H4 (cell line): ENCODE results near the gene THAP8. TPM values are rescaled to one million over a fixed set of nuclear protein-coding genes. Genes with fewer than 3 reads are reported as not detected.
"Not testable (repeated sequence)": the region's sequence is repeated elsewhere in the genome, so short reads cannot be mapped to it uniquely, and the experiment has no call there.

Source experiments
- DNase-seq: peaks from one replicate; pipeline ENCODE4 v3.0.0-alpha.2; 2015; ENCODE audit warnings: low spot score
- total RNA-seq: library from RNA; depleted of rRNA; stranded (reverse); fragments of >200 nt; shearing (Covaris generic); gene quantifications from 2 replicates; pipeline ENCODE4 v1.2.3, GENCODE V29; 2014

THAP8 gene
- total RNA-seq, 1 experiment from 2014 or later: 6.3 TPM

DNA sequence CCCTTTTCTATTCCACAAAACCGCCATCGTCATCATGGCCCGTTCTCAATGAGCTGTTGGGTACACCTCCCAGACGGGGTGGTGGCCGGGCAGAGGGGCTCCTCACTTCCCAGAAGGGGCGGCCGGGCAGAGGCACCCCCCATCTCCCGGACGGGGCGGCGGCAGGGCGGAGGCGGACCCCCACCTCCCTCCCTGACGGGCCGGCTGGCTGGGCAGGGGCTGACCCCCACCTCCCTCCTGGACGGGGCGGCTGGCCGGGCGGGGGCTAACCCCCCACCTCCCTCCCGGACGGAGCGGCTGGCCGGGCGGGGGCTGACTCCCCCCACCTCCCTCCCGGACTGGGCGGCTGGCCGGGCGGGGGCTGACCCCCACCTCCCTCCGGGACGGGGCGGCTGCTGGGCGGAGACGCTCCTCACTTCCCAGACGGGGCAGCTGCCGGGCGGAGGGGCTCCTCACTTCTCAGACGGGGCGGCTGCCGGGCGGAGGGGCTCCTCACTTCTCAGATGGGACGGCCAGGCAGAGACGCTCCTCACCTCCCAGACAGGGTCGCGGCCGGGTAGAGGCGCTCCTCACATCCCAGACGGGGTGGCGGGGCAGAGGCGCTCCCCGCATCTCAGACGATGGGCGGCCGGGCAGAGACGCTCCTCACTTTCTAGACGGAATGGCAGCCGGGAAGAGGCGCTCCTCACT, 14.9 kb upstream of the THAP8 start:
- not testable (repeated sequence) for DNase-seq

DNA sequence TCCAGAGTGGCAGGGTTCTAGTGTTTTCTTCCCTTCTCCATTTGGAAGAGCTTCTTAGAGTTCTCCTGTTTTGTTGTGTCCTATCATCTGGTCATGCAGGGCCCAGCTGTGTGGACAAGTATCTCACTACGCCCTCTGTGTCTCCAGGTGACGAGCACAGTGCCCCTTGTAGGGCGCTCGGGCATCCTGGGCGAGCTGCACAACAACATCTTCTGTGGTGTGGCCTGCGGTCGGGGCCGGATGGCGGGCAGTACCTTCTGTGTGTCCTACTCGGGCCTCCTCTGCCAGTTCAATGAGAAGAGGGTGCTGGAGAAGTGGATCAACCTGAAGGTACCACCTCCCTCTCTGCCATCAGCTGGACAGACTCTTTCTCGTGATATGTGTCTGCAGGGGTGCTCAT, 13.6 kb upstream of the THAP8 start:
- no peak for DNase-seq

DNA sequence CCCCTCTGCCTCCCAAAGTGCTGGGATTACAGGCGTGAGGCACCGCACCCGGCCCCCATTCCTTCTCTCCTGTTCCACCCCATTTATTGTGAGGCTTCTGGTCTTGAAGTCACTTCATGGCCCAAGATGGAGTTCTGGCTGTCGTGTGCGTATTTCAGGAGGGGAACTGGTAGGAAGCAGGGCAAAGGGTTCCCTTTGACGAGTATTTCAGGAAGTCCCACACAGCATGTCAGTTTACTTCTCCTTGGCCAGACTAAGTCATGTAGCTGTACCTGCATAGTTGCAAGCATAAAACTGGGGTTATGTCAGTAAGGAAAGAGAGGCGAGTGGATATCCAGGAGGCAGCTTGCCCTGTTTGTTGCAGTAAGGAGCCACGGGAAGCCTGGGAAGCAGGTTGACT, 10.7 kb upstream of the THAP8 start:
- no peak for DNase-seq

DNA sequence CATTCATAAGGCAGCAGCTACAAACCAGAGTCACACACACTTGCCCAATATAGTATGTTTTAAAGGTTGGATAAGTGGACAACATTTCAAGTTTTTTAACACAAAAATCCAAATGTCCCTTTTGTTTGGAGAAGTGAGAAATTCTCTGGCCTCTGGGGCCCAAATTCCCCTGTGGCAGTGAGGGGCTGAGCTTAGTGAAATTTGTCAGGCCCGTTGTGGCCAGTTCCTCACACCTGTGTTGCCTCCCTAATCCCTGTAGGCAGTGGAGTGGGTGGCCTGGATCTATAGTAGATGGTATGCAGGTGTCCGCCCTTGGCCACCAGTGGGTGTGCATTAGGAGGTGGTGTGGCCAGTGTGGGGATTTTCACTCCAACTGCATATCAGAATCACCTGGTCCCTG, 7.3 kb upstream of the THAP8 start:
- no peak for DNase-seq

DNA sequence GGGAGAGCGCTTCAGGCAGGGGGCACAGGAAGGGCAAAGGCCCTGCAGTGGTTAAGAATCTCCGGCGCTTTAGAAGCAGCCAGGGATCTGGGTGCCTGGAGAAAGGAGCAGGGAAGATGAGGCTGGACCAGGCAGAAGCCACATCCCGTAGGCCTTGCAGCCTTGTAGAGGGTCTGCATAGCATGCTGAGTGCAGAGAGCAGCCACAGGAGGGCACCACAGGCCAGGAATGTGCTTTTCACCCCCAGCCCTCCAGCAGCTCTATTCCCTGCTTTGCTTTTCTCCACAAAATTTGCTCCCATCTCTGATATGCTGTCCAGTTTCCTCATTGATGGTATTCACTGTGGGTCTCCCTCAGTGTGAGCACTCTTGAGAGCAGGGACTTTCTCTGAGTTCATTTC, 6.3 kb upstream of the THAP8 start:
- DNase-seq: no peak

DNA sequence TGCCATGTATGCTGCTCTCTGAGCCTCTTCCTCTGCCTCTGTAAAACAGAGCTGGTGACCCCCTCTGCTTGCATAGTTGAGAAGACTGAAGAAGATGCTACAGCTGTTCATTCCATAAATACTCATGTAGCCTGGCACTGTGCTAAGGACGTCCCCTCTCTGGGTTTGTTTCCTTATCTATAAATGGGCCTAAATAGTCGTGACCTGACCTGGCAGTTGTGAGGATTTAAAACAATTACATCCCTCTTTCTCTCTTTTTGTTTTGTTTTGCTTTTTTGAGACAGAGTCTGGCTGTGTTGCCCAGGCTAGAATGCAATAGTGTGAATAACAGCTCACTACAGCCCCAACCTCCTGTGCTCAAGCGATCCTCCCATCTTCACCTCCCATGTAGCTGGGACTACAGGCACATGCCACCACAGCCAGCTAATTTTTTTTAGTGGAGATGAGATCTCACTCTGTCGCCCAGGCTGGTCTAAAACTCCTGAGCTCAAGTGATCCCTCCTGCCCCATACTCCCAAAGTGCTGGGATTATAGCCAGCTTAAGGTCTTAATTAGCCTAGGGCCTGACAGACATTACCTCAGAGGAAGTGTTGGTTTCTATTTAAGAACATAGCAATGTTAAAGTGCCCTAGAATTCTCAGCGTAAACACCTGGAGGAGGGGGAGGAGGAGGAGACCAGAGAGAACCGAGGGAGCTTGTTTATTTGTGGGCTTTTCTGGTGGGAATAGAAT, 5.3 kb upstream of the THAP8 start:
- no peak for DNase-seq

DNA sequence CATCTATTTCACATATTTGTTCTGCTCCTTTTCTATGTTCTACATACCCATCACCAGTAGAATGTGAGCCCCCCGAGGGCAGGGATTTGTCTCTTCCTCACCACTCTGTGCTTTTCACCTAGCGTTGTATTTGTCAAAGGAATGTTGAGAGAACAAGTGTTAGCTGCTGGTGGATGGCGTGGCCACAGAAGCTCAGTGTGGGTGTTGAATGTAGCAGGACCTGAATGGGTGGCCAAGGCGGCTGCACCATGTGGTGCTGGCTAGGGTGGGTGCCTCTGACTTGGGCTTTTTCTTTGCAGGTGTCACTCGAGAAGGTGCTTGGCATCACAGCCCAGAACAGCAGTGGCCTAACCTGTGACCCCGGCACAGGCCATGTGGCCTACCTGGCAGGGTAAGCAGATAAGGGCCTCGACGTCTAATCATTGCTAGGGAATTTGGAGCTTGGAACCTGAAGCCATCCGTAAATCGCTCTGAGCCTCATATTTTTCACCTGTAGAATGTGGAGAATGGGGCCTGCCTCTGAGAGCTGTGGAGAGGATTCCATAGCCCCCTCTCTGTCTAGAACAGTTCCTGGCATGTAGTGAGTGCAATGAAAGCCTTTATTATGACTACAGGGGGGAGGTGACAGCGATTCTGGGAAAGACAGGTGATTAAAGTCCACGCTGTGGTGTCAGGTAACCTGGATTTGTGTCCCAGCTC, 4.5 kb upstream of the THAP8 start:
- no peak for DNase-seq

DNA sequence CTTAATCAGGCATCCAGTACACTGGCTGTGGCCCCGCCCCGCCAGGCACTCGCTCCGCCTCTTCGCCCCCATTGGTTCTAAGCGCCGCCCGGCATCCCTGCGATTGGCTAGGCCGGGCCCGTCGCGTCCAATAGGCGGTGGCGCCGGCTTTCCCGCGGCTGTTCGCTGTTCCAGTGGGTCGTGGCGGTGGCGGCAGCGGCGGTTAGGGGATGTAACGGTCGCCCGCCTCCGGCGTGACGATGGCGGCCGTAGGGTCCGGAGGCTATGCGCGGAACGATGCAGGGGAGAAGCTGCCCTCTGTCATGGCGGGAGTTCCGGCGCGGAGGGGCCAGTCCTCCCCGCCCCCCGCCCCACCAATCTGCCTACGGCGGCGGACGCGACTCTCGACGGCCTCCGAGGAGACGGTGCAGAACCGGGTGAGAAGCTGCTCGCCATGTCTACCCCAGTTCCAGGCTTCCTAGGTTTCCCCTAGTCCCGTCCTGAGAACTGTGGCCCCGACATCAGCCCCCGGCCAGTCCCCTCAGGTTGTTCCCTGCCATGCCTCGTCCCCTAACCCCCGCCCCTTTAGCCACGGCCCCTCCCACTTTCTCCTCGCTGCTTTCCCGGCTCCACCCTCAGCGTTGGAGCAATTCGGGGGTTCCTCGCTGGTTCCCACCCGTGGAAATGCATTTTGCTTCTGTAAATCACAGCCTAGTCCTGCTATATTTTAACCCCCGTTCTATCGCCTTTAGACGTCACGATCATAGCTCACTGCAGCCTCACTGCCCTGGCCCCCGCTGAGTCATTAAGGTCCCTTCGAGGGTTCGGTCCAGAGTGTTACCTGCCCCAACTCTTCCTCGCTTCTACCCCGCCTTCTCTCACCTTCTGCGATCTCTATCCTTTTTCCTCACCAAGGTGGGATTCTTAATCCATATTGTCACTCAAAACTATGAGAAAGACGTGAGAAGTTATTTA, 925 bp upstream of the THAP8 start, which contains the start of gene WDR62:
Gene WDR62 (plus strand): TSS at position 165 of the 954 bp plus-strand sequence. CDS start 75 bp downstream, at position 240.
- DNase-seq: peak; percentile 95

DNA sequence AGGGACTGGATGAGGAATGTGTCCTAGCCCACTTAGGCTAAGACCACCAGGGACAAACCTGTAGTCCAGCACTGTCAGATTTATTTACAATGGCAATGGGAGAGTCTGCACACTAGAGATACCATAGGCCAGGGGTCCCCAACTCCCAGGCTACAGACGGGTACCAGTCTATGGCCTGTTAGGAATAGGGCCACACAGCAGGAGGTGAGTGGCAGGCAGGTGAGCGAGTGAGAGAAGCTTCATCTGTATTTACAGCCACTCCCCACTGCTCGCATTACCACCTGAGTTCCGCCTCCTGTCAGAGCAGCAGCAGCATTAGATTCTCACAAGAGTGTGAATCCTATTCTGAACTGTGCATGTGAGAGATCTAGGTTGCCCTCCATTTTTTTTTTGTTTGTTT, 2.4 kb downstream of the THAP8 start:
- no peak for DNase-seq

DNA sequence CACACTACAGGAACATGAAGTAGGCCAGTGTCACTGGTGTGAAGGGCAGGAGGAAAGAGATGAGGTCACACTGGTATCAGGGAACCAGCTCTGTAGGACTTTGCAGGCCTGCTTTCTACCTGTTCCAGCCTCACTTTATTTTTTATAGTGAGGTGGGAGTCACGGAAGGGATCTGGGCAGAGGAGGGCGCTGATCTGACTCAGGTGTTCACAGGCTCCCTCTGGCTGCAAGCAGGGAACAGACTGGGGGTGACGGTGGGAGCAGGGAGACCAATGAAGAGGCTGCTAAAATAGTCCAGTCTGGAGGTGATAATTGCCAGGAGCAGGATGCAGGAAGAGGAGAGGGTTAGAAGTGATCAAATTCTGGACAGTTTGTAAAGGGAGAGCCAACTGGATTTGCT, 2.8 kb downstream of the THAP8 start:
- DNase-seq: no peak

DNA sequence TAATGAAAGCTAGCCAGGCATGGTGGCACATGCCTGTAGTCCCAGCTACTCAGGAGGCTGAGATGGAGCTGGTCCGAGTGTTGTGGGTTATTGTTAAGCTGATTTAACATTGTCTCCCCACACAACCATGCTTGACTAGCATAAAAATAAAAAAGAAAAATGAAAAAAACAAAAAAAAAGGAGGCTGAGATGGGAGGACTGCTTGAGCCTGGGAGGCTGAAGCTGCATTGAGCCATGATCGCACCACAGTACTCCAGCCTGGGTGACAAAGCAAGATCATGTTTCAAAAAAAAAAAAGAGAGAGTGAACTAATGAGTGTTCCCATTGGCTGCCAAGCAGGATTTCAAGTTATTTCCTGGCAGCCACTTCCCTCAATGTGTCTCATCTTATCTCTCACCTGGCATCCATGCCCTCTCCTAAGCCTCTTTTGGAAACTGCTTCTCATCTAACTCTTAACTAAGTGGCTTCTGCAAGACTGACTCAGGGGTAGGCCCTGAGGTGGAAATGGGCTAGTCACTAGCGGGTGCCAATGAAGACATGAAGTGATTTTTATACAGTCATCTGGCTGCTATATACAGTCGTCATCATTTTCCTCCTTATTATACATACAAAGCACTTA, 4.9 kb downstream of the THAP8 start:
- DNase-seq: no peak

DNA sequence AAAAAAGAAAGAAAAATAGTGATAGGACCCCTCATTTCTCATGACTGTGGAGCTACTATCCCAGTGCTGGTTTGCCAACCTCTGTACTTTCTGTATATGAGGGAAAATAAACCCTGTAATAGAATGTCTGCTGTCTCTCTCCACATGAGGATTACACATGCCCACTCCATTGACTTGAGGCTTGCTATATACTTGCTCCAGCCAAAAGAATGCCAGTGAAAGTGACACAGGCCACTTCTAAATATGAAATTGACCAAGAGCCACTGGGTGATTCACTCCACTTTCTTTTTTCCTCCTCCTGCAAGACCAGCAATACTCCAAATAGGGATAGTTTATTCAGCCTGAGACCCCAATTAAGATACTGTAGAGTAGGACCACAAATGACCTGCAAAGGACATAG, 6.2 kb downstream of the THAP8 start:
- no peak for DNase-seq

DNA sequence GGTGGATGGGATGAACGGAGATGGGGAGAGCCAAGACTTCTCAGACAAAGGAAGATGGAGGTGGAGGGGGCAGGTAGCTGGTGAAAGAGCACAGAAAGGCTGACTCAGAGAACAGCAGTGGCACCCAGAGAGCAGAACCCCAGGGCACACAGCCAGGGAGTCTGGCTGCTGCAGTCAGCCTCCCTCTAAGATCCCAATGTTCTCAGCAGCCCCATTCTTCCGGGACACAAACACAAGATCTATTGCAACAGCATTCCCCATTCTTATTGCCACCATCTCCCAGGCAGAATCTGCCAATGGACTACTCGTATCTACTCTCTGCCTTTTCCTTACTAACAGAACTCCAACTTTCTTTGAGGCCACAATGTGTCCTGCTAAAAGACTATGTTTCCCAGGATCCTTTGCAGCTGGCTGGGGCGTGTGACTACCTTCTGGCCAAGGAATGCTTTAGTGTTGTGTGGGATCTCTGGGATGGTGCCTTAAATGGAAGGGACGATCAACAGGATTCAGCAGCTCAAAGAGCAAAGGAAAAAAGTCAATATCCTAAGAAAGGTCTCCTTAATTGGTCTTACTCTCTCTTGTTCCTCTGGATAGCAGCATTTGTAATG, 7.5 kb downstream of the THAP8 start:
- no peak for DNase-seq

DNA sequence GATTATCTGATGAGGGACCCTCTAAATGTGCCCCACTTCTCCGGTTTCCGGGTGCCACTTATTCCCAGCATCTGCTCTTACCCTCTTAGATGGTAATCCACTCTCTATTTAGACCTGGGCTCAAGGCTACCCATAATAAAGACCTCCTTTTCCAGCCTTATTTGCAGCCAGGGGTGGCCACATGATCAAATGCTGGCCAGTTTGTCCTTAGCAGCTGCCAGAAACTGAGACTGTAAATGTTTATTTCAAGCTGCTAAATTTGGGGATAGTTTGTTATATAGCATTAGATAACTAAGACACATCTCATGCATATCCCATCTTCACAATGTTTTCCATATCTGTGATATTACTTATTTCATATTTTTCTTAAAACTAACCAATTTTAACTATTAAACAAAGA, 10.1 kb downstream of the THAP8 start:
- DNase-seq: no peak

DNA sequence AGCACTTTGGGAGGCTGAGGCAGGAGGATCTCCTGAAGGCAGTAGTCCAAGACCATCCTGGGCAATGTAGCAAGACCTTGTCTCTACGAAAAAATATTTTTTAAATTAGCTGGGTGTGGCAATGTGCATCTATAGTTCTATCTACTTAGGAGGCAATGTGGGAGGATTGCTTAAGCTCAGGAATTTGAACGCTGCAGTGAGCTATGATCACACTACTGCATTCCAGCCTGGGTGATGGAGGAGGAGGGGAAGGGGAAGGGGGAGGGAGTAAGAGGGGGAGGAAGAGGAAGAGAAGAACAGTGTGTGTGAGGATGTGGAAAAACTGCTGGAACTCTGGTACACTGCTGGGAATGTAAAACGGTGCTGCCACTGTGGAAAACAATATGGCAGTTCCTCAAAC, 12.3 kb downstream of the THAP8 start:
- peak; percentile 51 for DNase-seq

DNA sequence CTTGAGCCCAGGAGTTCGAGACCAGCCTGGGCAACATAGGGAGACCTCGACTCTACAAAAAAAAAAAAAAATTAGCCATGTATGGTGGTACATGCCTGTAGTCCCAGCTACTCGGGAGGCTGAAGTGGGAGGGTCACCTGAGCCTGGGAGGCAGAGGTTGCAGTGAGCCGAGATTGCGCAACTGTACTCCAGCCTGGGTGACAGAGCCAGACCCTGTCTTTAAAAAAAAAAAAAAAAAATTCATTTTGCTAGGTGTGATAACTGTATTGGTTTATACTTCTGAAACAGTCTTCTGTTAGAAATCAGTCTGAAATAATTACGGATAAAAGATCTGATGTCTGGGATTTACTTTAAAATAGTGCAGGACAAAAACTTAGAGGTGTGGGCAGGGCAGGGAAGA, 13.0 kb downstream of the THAP8 start:
- not testable (repeated sequence) for DNase-seq

DNA sequence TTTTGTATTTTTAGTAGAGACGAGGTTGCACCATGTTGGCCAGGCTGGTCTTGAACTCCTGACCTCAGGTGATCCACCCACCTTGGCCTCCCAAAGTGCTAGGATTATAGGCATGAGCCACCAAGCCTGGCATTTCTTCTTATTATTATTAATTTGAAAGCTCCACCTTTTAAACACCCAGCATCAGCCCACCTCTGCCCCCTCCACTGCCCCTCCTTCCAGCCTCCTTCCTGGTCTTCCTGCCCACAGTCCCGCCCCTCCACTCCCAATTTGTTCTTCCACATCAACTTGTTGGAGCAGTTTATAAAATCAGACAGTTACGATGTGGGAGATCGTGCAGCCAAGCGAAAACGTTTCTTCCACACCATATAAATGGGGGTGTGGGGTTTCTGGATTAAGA, 13.6 kb downstream of the THAP8 start:
- no peak for DNase-seq

DNA sequence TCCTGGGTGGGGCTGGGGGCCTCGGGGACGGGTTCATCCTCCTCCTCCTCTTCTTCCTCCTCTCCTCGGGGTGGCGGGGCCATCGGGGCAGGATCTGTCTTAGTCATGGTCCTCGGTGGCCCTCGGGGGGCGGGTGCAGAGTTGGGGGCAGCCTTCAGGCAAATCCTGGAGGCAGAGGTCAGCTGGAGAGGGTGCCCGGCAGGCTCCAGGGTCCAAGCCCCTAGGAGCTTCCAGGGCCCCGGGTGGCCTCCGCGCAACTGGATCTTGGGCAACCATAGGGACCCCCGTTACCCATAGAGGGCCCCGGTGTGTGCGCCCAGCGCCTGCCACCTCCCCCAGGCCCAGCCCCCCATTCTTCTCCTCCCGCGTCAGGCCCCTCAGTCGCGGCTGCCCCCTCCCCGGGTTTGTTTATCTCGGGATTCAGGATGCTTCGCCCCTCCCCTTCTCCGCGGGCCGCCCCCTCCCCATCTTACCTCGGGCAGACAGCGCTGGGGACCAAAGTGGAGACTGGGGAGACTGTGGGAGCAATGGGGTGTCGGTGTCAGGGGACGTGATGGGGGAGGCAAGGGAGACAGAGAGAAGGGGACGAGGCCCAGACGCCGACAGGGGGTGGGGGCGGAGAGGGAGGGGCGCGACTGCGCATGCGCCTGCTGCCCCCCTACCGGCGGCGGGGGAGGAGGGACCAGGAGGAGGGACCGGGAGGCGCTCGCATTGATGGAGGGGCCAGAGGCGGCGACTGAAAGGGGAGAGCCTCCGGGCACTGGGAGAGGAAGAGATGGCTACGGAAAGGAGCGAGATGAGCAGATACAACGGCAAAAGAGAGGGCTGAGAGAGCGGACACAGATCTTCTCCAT, 21.6 kb downstream of the THAP8 start, which contains the start of gene CLIP3:
Gene CLIP3 (minus strand): TSS at position 623 of the 854 bp plus-strand sequence. CDS start 516 bp downstream, at position 107.
- peak; percentile 57 for DNase-seq

DNA sequence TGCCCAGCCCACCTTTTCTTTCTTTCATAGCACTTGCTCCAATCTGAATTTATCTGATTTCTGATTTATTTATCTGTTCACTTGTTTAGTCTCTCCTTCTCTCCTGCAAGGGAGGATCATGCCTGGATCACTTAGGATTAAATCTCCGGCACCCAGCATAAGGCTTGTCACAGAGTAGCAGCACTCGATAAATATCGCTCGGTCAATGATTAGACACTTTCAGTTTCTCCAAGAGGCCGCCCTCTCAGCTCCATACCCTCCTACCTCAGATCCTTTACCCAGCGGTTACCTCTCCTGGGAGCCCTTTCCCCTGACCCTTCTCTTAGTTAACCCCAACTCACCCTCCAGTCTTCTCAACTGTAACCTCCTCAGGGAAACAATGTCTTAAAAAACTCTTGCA, 22.8 kb downstream of the THAP8 start:
- DNase-seq: no peak
